ENCODE data around the gene ATPAF1. TPM values are rescaled to one million over a fixed set of nuclear protein-coding genes. Genes with fewer than 3 reads are reported as not detected.

Gene ATPAF1
- total RNA-seq, 4 donors from 2014 or later: 20.6 to 91.5 (median 71.4) TPM

- Histone ChIP-seq H3K9me3 (no peaks in the 10 kb centered on the region), H3K4me3 (no peak overlapping the region), H3K27ac (peak overlapping the region; percentile 69 to 80 (median 72)), H3K36me3 (peaks cover 0 to 42% (median 14%) of the 10 kb centered on the region in 4 donors), H3K4me1 (peaks cover 16 to 60% (median 27%) of the 10 kb centered on the region in 4 donors), H3K27me3 (no peaks in the 10 kb centered on the region)
- TF ChIP-seq EP300 (IDR thresholded peaks at IDR 0.05; ENCODE audit: low read depth): no peak
- TF ChIP-seq POLR2AphosphoS5 (IDR thresholded peaks at IDR 0.05): peak in 2 of 3 donors; percentile 58 to 61
- intact Hi-C loops (cut with DNase I; ENCODE audit: low total_unique reads): no loop called here
- in situ Hi-C loops (cut with MboI; ENCODE audit: low pct_ligation_motif_present in 1 of 4, low pct_unique_long_range_greater_than_20kb in 1 of 4, low sequenced_read_pairs in 3 of 4): no loop called here
- 13 to 40% methylated on average over 2 of the region's 2 CpGs for WGBS, 2 donors (ENCODE audit: low coverage in 1 of 2)
- peak; percentile 94 for DNase-seq
Measured at GRCh38 chr1:46687093-46687659, 19.0 kb upstream of the ATPAF1 start.

GRCh38 chr1:46686255-46686654 lies 18.1 kb upstream of the ATPAF1 start:
- peaks cover 14 to 62% (median 30%) of the 10 kb centered on the region in 4 donors for H3K4me1 ChIP-seq
- WGBS, 2 donors (ENCODE audit: low coverage in 1 of 2): 31 to 36% methylated on average over 1 of the region's 1 CpG
- no peak overlapping the region for H3K4me3 ChIP-seq
- H3K27me3 ChIP-seq: no peaks in the 10 kb centered on the region
- peaks cover 0 to 42% (median 12%) of the 10 kb centered on the region in 4 donors for H3K36me3 ChIP-seq
- in situ Hi-C loops (cut with MboI; ENCODE audit: low pct_ligation_motif_present in 1 of 4, low pct_unique_long_range_greater_than_20kb in 1 of 4, low sequenced_read_pairs in 3 of 4) (no loop called here), intact Hi-C loops (cut with DNase I; ENCODE audit: low total_unique reads) (no loop called here)
- TF ChIP-seq POLR2A (IDR thresholded peaks at IDR 0.05): no peak
- TF ChIP-seq POLR2AphosphoS5 (IDR thresholded peaks at IDR 0.05): no peak
- no peak for TF ChIP-seq EP300 (IDR thresholded peaks at IDR 0.05; ENCODE audit: low read depth)
- no peak for TF ChIP-seq CTCF (IDR thresholded peaks at IDR 0.05)
- no peaks in the 10 kb centered on the region for H3K9me3 ChIP-seq
- no peak for DNase-seq
- peak overlapping the region; percentile 69 to 80 (median 72) for H3K27ac ChIP-seq

- WGBS, 2 donors (ENCODE audit: low coverage in 1 of 2): 92 to 97% methylated on average over 2 of the region's 2 CpGs
- Histone ChIP-seq H3K36me3 (peaks cover 0 to 42% (median 12%) of the 10 kb centered on the region in 4 donors), H3K27ac (no peak overlapping the region), H3K4me3 (no peak overlapping the region), H3K4me1 (peaks cover 14 to 62% (median 32%) of the 10 kb centered on the region in 4 donors), H3K9me3 (no peaks in the 10 kb centered on the region), H3K27me3 (no peaks in the 10 kb centered on the region)
- in situ Hi-C loops (cut with MboI; ENCODE audit: low pct_ligation_motif_present in 1 of 4, low pct_unique_long_range_greater_than_20kb in 1 of 4, low sequenced_read_pairs in 3 of 4) (no loop called here), intact Hi-C loops (cut with DNase I; ENCODE audit: low total_unique reads) (no loop called here)
- no peak for DNase-seq
- TF ChIP-seq CTCF (IDR thresholded peaks at IDR 0.05) (no peak), POLR2A (IDR thresholded peaks at IDR 0.05) (no peak), POLR2AphosphoS5 (IDR thresholded peaks at IDR 0.05) (no peak), EP300 (IDR thresholded peaks at IDR 0.05; ENCODE audit: low read depth) (no peak)
Measured at GRCh38 chr1:46684670-46685069, 16.5 kb upstream of the ATPAF1 start.

- Histone ChIP-seq H3K27me3 (no peaks in the 10 kb centered on the region), H3K9me3 (no peaks in the 10 kb centered on the region), H3K36me3 (peaks cover 0 to 55% (median 12%) of the 10 kb centered on the region in 4 donors), H3K27ac (peak overlapping the region; percentile 16 to 52 (median 34)), H3K4me1 (peaks cover 10 to 36% (median 22%) of the 10 kb centered on the region in 4 donors), H3K4me3 (no peak overlapping the region)
- TF ChIP-seq POLR2AphosphoS5 (IDR thresholded peaks at IDR 0.05) (no peak), CTCF (IDR thresholded peaks at IDR 0.05) (no peak), EP300 (IDR thresholded peaks at IDR 0.05; ENCODE audit: low read depth) (no peak)
- intact Hi-C loops (cut with DNase I; ENCODE audit: low total_unique reads) (no loop called here), in situ Hi-C loops (cut with MboI; ENCODE audit: low pct_ligation_motif_present in 1 of 4, low pct_unique_long_range_greater_than_20kb in 1 of 4, low sequenced_read_pairs in 3 of 4) (no loop called here)
- no peak for DNase-seq
- WGBS, 2 donors (ENCODE audit: low coverage in 1 of 2): 57 to 63% methylated on average over 1 of the region's 1 CpG
Measured at GRCh38 chr1:46682064-46682463, 13.9 kb upstream of the ATPAF1 start.

All from transverse colon (tissue), 4 donors.